Lower leg skin (tissue), 4 donors: ENCODE results near the gene DDX47. TPM values are rescaled to one million over a fixed set of nuclear protein-coding genes. Genes with fewer than 3 reads are reported as not detected.
"Not testable (repeated sequence)": the region's sequence is repeated elsewhere in the genome, so short reads cannot be mapped to it uniquely, and the experiment has no call there.

ENCODE experiments used
- DNase-seq, 2 donors: peaks; one replicate each; pipeline ENCODE4 v3.0.0-alpha.2; 2019; ENCODE audit warnings: low spot score in 2 of 2
- H3K4me3 ChIP-seq: fragments of 200-600 bp; sonication (generic); 2 replicates; pipeline ENCODE4 v1.5.1; 2017; ENCODE audit warnings: mild to moderate bottlenecking, low read depth; ENCODE audit not compliant: poor library complexity, severe bottlenecking
- POLR2A ChIP-seq, 2 donors: fragments of 450-650 bp; IDR thresholded peaks; one replicate each; pipeline ENCODE4 v1.6.1; 2016 to 2017; ENCODE audit warnings: antibody characterized with exemption in 2 of 2, mild to moderate bottlenecking in 1 of 2, moderate library complexity in 1 of 2
- WGBS, 2 donors: methylation state at CpG; one replicate each; pipeline ENCODE4 v1.1.5; 2018; 5-methylcytosine and 5-hydroxymethylcytosine counted together
- intact Hi-C: fragments of 100-400 bp; cut with DNase I; formaldehyde crosslinking; loops from one replicate; pipeline ENCODE4 v1.15.0; 2023; ENCODE audit warnings: low total_unique reads
- total RNA-seq, 4 donors: library from RNA; depleted of rRNA; stranded (reverse); fragments of >200 nt; gene quantifications; one replicate each; pipeline ENCODE4 v1.1.0, GENCODE V29; 2016
- TF ChIP-seq, protein P1 (sequence below), 3 donors: fragments of 450-650 bp; IDR thresholded peaks; one replicate each; pipeline ENCODE4 v1.5.1; 2016; ENCODE audit warnings: antibody characterized with exemption in 3 of 3, mild to moderate bottlenecking in 3 of 3, moderate library complexity in 2 of 3

DDX47 gene
- total RNA-seq, 4 donors from 2014 or later: 38.7 to 59.8 (median 55.4) TPM

DNA sequence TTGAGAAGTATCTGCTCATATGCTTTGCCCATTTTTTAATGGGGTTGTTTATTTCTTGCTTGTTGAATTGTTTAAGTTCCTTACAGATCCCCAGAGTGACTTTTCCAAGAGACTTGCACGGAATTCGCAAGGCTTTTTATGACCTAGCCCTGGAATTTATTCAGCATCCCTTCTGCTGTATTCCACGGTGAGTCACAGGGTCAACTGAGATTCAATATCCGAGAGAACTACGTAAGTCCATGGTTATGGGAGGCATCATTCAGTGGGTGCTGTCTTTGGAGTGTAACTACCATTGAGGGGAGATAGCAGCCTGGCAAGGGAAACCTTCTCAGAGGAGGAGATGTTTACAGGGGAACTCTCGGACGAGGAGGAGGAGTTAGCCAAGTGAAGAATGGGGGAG, 57.3 kb downstream of the DDX47 start:
- intact Hi-C loops: no loop called here
- no peak overlapping the region for H3K4me3 ChIP-seq
- TF ChIP-seq POLR2A (IDR thresholded peaks at IDR 0.05): no peak
- TF ChIP-seq, protein P1, sequence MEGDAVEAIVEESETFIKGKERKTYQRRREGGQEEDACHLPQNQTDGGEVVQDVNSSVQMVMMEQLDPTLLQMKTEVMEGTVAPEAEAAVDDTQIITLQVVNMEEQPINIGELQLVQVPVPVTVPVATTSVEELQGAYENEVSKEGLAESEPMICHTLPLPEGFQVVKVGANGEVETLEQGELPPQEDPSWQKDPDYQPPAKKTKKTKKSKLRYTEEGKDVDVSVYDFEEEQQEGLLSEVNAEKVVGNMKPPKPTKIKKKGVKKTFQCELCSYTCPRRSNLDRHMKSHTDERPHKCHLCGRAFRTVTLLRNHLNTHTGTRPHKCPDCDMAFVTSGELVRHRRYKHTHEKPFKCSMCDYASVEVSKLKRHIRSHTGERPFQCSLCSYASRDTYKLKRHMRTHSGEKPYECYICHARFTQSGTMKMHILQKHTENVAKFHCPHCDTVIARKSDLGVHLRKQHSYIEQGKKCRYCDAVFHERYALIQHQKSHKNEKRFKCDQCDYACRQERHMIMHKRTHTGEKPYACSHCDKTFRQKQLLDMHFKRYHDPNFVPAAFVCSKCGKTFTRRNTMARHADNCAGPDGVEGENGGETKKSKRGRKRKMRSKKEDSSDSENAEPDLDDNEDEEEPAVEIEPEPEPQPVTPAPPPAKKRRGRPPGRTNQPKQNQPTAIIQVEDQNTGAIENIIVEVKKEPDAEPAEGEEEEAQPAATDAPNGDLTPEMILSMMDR (IDR thresholded peaks at IDR 0.05): no peak
- DNase-seq: peak in 1 of 2 donors; percentile 46
- 83 to 91% methylated on average over 7 of the region's 7 CpGs for WGBS, 2 donors

DNA sequence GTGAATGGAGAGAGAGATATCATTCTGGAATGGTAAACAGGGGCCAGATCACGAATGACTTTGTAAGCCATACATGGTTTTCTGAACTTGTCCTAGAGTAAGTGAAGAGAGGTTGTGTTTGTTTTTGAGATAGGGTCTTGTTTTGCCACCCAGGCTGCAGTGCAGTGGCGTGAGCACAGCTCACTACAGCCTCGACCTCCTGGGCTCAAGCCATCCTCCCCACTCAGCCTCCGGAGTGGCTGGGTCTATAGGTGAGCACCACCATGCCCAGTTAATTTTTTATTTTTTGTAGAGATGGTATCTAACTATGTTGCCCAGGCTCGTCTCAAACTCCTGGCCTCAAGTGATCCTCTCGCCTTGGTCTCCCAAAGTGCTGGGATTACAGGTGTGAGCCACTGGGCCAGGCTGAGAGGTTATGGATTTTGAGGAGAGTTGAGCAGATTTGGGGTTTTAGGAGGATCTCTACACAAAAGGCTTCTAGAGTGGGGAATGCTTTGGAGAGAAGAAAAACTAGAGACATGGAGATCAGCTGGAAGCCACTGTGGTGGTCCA, 58.5 kb downstream of the DDX47 start:
- intact Hi-C loops: no loop called here
- TF ChIP-seq POLR2A (IDR thresholded peaks at IDR 0.05): no peak
- TF ChIP-seq, protein P1 (IDR thresholded peaks at IDR 0.05): no peak
- 81 to 85% methylated on average over 6 of the region's 6 CpGs for WGBS, 2 donors

DNA sequence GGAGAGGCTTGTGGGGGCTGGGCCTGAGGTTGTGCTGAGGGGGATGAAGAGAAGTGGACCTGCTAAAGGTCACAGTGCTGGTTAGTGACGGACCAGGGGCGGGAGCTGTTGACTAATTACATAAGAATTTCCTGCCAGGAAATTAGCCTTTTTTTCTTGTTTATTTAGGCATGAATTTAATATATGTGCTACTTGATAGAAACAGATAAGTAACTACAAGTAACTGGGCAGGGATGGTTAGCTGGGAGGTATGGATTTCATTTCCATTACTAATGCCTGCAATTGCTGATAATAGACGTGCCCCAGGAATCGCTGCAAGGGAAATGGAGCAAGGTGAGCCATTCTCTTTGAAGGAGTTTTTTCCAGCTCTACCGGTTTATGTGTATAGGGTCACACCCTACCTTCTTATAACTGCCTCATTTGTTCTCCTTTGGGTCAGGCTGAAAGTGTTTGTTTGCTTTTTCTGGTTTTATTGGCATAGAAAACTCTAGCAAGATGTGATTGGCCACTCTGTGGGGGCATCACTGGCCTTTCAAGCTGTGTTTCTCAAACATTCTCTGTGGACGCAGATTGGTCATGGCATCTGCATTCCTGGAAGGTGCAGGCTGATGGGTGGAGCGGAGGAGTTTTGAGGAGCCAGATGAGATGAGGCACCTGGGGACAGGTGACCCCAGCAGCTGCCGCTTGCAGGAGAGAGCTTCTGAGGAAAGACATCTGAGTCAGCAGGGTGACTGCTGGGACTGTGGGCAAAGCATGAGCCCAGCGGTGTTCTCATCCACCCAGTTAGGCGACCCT, 59.2 kb downstream of the DDX47 start:
- peak in 1 of 2 donors; percentile 80 for DNase-seq
- TF ChIP-seq, protein P1 (IDR thresholded peaks at IDR 0.05): no peak
- no peak for TF ChIP-seq POLR2A (IDR thresholded peaks at IDR 0.05)
- 51 to 52% methylated on average over 9 to 10 of the region's 10 CpGs for WGBS, 2 donors
- intact Hi-C loops: no loop called here
- no peak overlapping the region for H3K4me3 ChIP-seq

More for the DNA sequence above, 58.5 kb downstream of the DDX47 start:
- DNase-seq: peak in 1 of 2 donors; percentile 37
- no peak overlapping the region for H3K4me3 ChIP-seq

DNA sequence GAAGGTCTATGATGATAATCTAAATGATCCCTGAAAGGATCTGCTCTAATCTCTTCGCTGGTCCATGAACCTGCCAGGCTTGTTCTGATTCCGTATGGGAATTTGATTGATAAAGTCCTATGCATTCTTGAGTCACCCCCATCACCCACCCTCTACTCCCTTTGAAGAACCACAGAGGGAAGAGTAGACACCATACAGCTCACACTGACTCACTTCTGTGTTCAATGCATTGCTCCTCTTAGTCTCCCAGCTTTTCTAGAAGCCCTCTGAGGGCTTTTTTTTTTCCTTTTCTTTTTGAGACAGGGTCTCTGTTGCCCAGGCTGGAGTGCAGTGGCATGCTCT, 59.8 kb downstream of the DDX47 start:
- no peak overlapping the region for H3K4me3 ChIP-seq
- 56 to 72% methylated on average over 2 of the region's 2 CpGs for WGBS, 2 donors

DNA sequence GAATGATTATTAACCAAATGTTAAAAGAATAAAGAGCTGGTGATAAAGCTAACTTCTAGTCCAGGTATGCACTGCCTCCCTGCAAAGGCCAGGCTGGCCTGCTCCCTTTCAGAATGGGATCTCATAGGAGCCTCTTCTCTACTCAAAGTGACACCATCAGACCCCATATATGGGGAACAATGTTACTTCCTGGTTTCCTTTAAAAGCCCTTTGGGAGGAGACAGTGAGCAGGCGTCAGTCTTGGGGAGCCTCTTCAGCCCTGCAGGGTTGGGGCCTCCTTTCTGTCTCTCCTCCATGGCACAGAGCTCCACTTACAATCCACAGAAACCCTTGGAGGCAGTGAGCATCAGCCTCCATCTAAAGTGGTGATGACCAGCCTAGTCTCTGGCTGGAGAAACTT, 60.9 kb downstream of the DDX47 start:
- TF ChIP-seq, protein P1 (IDR thresholded peaks at IDR 0.05): no peak
- TF ChIP-seq POLR2A (IDR thresholded peaks at IDR 0.05): no peak
- 81 to 93% methylated on average over 1 of the region's 1 CpG for WGBS, 2 donors
- DNase-seq: no peak
- H3K4me3 ChIP-seq: no peak overlapping the region
- intact Hi-C loops: no loop called here

More for the DNA sequence above, 59.8 kb downstream of the DDX47 start:
- no peak for DNase-seq
- intact Hi-C loops: no loop called here
- TF ChIP-seq, protein P1 (IDR thresholded peaks at IDR 0.05): no peak
- TF ChIP-seq POLR2A (IDR thresholded peaks at IDR 0.05): no peak

DNA sequence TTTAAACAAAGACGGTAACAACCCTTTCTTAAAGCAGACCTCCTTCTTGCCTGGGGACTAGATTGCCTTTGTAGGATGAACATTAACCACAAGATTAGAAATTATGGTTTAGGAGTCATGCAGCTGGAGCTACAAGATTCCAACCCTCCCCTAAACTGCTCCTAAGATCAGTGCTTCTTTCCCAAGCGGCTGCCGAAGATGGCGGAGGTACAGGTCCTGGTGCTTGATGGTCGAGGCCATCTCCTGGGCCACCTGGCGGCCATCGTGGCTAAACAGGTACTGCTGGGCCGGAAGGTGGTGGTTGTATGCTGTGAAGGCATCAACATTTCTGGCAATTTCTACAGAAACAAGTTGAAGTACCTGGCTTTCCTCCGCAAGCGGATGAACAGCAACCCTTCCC, 62.2 kb downstream of the DDX47 start:
- intact Hi-C loops, DNase-seq, H3K4me3 ChIP-seq: not testable (repeated sequence)
- WGBS, 2 donors: 94 to 96% methylated on average over 10 of the region's 10 CpGs
